HepG2 (cell line): ENCODE results near the gene RPS25. TPM values are rescaled to one million over a fixed set of nuclear protein-coding genes. Genes with fewer than 3 reads are reported as not detected.
A peak's percentile ranks its signal among the peaks of the same experiment; 100 is the strongest.

Experiments used
- AKNA ChIP-seq: sonication (generic); formaldehyde crosslinking; IDR thresholded peaks from 2 replicates; pipeline ENCODE4 v1.4.0; 2020; ENCODE audit warnings: missing genetic modification reagents, borderline replicate concordance
- HNF1A ChIP-seq, 2 experiments: sonication (generic) in 1 of 2; formaldehyde crosslinking in 1 of 2; IDR thresholded peaks; 2 replicates each; pipeline versions ENCODE4 v1.4.0 to v1.6.1; 2016 to 2020; ENCODE audit warnings: borderline replicate concordance in 1 of 2, low read depth in 1 of 2, mild to moderate bottlenecking in 1 of 2, missing genetic modification reagents in 1 of 2
- MYC ChIP-seq: sonication (generic); formaldehyde crosslinking; IDR thresholded peaks from 2 replicates; pipeline ENCODE4 v1.9.0; 2021; ENCODE audit warnings: missing genetic modification reagents, borderline replicate concordance
- NFKB2 ChIP-seq: sonication (generic); formaldehyde crosslinking; IDR thresholded peaks from 2 replicates; pipeline ENCODE4 v1.4.0; 2020; ENCODE audit warnings: missing genetic modification reagents, borderline replicate concordance
- USF2 ChIP-seq, 2 experiments: sonication (generic) in 1 of 2; formaldehyde crosslinking in 1 of 2; IDR thresholded peaks; 2 replicates each; pipeline versions ENCODE4 v1.5.1 to v1.6.1; 2011 to 2020; ENCODE audit warnings: borderline replicate concordance in 1 of 2, low read depth in 1 of 2, low read length in 1 of 2, mild to moderate bottlenecking in 1 of 2, missing genetic modification reagents in 1 of 2, moderate library complexity in 1 of 2
- ZBTB7B ChIP-seq: sonication (generic); formaldehyde crosslinking; IDR thresholded peaks from 2 replicates; pipeline ENCODE4 v1.4.0; 2020; ENCODE audit warnings: missing genetic modification reagents
- ZHX1 ChIP-seq: sonication (generic); formaldehyde crosslinking; IDR thresholded peaks from 2 replicates; pipeline ENCODE4 v1.8.1; 2022; ENCODE audit warnings: low read depth, mild to moderate bottlenecking, missing genetic modification reagents
- ZNF713 ChIP-seq: sonication (generic); formaldehyde crosslinking; IDR thresholded peaks from 2 replicates; pipeline ENCODE4 v1.4.0; 2020; ENCODE audit warnings: mild to moderate bottlenecking, missing genetic modification reagents
- polyA plus RNA-seq, 8 experiments: library from polyadenylated mRNA; depleted of rRNA in 3 of 8; stranded (reverse) in 7 of 8; unstranded in 1 of 8; fragments of >200 nt; fragmentation: Illumina TruSeq in 4 of 8; extraction: Trizol in 4 of 8; gene quantifications; 2 replicates each; pipeline versions ENCODE4 v1.2.1 to v1.2.3, GENCODE V29; 2011 to 2016; ENCODE audit warnings: low read depth in 4 of 8, missing spikeins in 1 of 8, mixed read lengths in 1 of 8; ENCODE audit not compliant: insufficient read depth in 1 of 8
- total RNA-seq, 5 experiments: library from RNA; depleted of rRNA; stranded (reverse); fragments of >200 nt; fragmentation: Illumina TruSeq; extraction: Trizol; gene quantifications; 2 replicates each; pipeline ENCODE4 v1.2.3, GENCODE V29; 2016; ENCODE audit warnings: low read depth in 1 of 5

The RPS25 gene
- total and polyA plus RNA-seq, 2 of the 13 experiments (the other 11 are each of a cell fraction or from before 2014, with no cell fraction given) = 839 to 1,415 TPM

GRCh38 chr11:119025978-119026766 lies 8.0 kb upstream of the RPS25 start (continued):
- TF ChIP-seq ZNF713 (CRISPR knock-in tag) (0 out of 2 replicates have a peak, but pooled peaks have one; percentile 42), AKNA (CRISPR knock-in tag) (no peak), NFKB2 (CRISPR knock-in tag) (peak; percentile 33; the same call in 1 of the 2 replicates), HNF1A (IDR thresholded peaks at IDR 0.05; ENCODE audit: low read depth) (no peak), HNF1A (CRISPR knock-in tag; IDR thresholded peaks at IDR 0.05; ENCODE audit: borderline replicate concordance) (peak; percentile 56; the same call in 1 of the 2 replicates), MYC (CRISPR knock-in tag) (peak; percentile 69; the same call in 1 of the 2 replicates), USF2 (IDR thresholded peaks at IDR 0.05; ENCODE audit: low read depth, low read length) (0 out of 2 replicates have a peak, but pooled peaks have one; percentile 9), USF2 (CRISPR knock-in tag; IDR thresholded peaks at IDR 0.05; ENCODE audit: borderline replicate concordance) (no peak), ZHX1 (CRISPR knock-in tag) (0 out of 2 replicates have a peak, but pooled peaks have one; percentile 24), ZBTB7B (CRISPR knock-in tag) (no peak)
